Loucy (cell line): ENCODE data around the gene HTR2A.
A peak's percentile ranks its signal among the peaks of the same experiment; 100 is the strongest.

Experiments
- H2AFZ ChIP-seq: fragments of 200-600 bp; sonication (generic); 2 replicates; pipeline ENCODE4 v1.6.0; 2016; ENCODE audit warnings: antibody characterized with exemption, mild to moderate bottlenecking, low read length, moderate library complexity
- H3F3A ChIP-seq: fragments of 200-600 bp; 2 replicates; pipeline ENCODE4 v1.6.0; 2016; ENCODE audit warnings: antibody characterized with exemption, low read depth, mild to moderate bottlenecking
- H3K27me3 ChIP-seq: fragments of 200-600 bp; sonication (generic); 2 replicates; pipeline ENCODE4 v1.6.1; 2014; ENCODE audit warnings: low read length, mild to moderate bottlenecking; ENCODE audit not compliant: insufficient read depth, poor library complexity, severe bottlenecking
- H3K36me3 ChIP-seq: fragments of 200-600 bp; sonication (generic); 2 replicates; pipeline ENCODE4 v1.6.1; 2016; ENCODE audit warnings: low read length; ENCODE audit not compliant: insufficient read depth
- H3K4me1 ChIP-seq: fragments of 200-600 bp; sonication (generic); 2 replicates; pipeline ENCODE4 v1.5.1; 2014; ENCODE audit warnings: low read length, mild to moderate bottlenecking; ENCODE audit not compliant: insufficient read depth, poor library complexity, severe bottlenecking
- H3K4me2 ChIP-seq: fragments of 200-600 bp; sonication (generic); 2 replicates; pipeline ENCODE4 v1.6.0; 2014; ENCODE audit warnings: antibody characterized with exemption, low read length, low read depth, mild to moderate bottlenecking; ENCODE audit not compliant: poor library complexity, severe bottlenecking
- H3K4me3 ChIP-seq: fragments of 200-600 bp; sonication (generic); 2 replicates; pipeline ENCODE4 v1.5.1; 2014; ENCODE audit warnings: low read length, mild to moderate bottlenecking, mixed read lengths; ENCODE audit not compliant: poor library complexity, severe bottlenecking
- H3K79me2 ChIP-seq: fragments of 200-600 bp; sonication (generic); 2 replicates; pipeline ENCODE4 v1.6.1; 2014; ENCODE audit warnings: low read length; ENCODE audit not compliant: insufficient read depth
- H3K9ac ChIP-seq: fragments of 200-600 bp; sonication (generic); 2 replicates; pipeline ENCODE4 v1.6.0; 2014; ENCODE audit warnings: mild to moderate bottlenecking, low read depth, low read length, moderate library complexity; ENCODE audit not compliant: poor library complexity, severe bottlenecking
- H3K9me2 ChIP-seq: fragments of 200-600 bp; sonication (generic); replicated peaks from 2 replicates; pipeline ENCODE4 v1.6.1; 2016; ENCODE audit warnings: low read depth, low read length, mixed read lengths
- H3K9me3 ChIP-seq: fragments of 200-600 bp; sonication (generic); 2 replicates; pipeline ENCODE4 v1.6.1; 2014; ENCODE audit warnings: mild to moderate bottlenecking, antibody characterized with exemption, low read length, low read depth; ENCODE audit not compliant: insufficient read depth
- H4K20me1 ChIP-seq: fragments of 200-600 bp; sonication (generic); 2 replicates; pipeline ENCODE4 v1.6.0; 2014; ENCODE audit warnings: antibody characterized with exemption, low read length, mild to moderate bottlenecking; ENCODE audit not compliant: insufficient read depth, poor library complexity, severe bottlenecking
- CTCF ChIP-seq: fragments of 200-600 bp; sonication (generic); conservative IDR thresholded peaks from 2 replicates; pipeline ENCODE4 v1.5.1; 2014; ENCODE audit warnings: mild to moderate bottlenecking, antibody characterized with exemption, low read length
- EZH2phosphoT487 ChIP-seq: fragments of 200-600 bp; IDR thresholded peaks from 2 replicates; pipeline ENCODE4 v1.6.1; 2018; ENCODE audit warnings: antibody characterized with exemption, mild to moderate bottlenecking, moderate library complexity, borderline replicate concordance

HTR2A gene

GRCh38 chr13:46831588-46832194 is 65.2 kb downstream of the HTR2A start:
- Histone ChIP-seq H3K4me1 (no peaks in the 10 kb centered on the region), H4K20me1 (no peaks in the 10 kb centered on the region), H2AFZ (no peak overlapping the region), H3K9me2 (no peaks in the 10 kb centered on the region), H3K27me3 (no peaks in the 10 kb centered on the region), H3K79me2 (no peaks in the 10 kb centered on the region), H3K9ac (no peak overlapping the region), H3K9me3 (no peaks in the 10 kb centered on the region), H3F3A (no peaks in the 10 kb centered on the region), H3K4me2 (no peak overlapping the region), H3K4me3 (no peak overlapping the region), H3K36me3 (no peaks in the 10 kb centered on the region)
- TF ChIP-seq EZH2phosphoT487 (no peak), CTCF (peak; percentile 99)

- Histone ChIP-seq H3F3A (no peaks in the 10 kb centered on the region), H2AFZ (no peak overlapping the region), H3K4me2 (no peak overlapping the region), H3K9ac (no peak overlapping the region), H3K9me3 (no peaks in the 10 kb centered on the region), H3K36me3 (no peaks in the 10 kb centered on the region), H3K79me2 (no peaks in the 10 kb centered on the region), H3K27me3 (no peaks in the 10 kb centered on the region), H3K4me3 (no peak overlapping the region), H4K20me1 (no peaks in the 10 kb centered on the region), H3K9me2 (no peaks in the 10 kb centered on the region), H3K4me1 (no peaks in the 10 kb centered on the region)
- no peak for TF ChIP-seq CTCF
- no peak for TF ChIP-seq EZH2phosphoT487
These were observed 66.3 kb downstream of the HTR2A start for GRCh38 chr13:46830405-46831005.

GRCh38 chr13:46822551-46822950 is 74.3 kb downstream of the HTR2A start:
- no peaks in the 10 kb centered on the region for H3K36me3 ChIP-seq
- H4K20me1 ChIP-seq: no peaks in the 10 kb centered on the region
- H3K4me2 ChIP-seq: no peak overlapping the region
- H3K9me3 ChIP-seq: no peaks in the 10 kb centered on the region
- no peak overlapping the region for H3K9ac ChIP-seq
- H3K27me3 ChIP-seq: no peaks in the 10 kb centered on the region
- H3K4me1 ChIP-seq: no peaks in the 10 kb centered on the region
- no peaks in the 10 kb centered on the region for H3F3A ChIP-seq
- H3K4me3 ChIP-seq: no peak overlapping the region
- H3K79me2 ChIP-seq: no peaks in the 10 kb centered on the region
- H2AFZ ChIP-seq: no peak overlapping the region
- TF ChIP-seq CTCF (no peak), EZH2phosphoT487 (no peak)
- H3K9me2 ChIP-seq: no peaks in the 10 kb centered on the region
